Superior temporal gyrus (tissue), 1 donor: ENCODE data around the gene ZNF175.

ENCODE experiments used
- DNase-seq: peaks from one replicate; pipeline ENCODE4 v3.0.0-alpha.2; 2016; ENCODE audit errors: extremely low spot score

ZNF175 gene

GRCh38 chr19:51589511-51589910, 18.4 kb downstream of the ZNF175 start:
- DNase-seq: no peak

DNA sequence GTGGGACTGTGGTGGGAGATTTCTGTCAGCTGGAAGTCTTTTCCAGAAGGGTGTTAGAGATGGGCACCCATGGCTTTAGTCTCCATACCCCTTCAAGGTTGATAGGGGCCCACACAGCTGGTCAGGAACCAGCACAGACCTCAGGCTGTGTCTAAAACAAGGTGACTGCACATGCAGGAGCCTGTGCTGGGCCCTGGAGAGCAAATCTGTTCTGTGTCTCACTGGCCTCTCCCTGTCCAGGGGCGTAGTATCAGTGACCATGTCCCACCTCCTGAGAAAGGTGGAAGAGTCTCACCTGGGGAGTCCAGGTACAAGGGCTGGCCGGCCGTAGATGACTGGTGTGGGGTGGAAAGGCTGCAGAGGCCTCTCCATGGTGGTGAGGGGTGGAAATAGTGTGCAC, 19.4 kb downstream of the ZNF175 start:
- no peak for DNase-seq

- DNase-seq: no peak
Measured at GRCh38 chr19:51592521-51592920, 21.4 kb downstream of the ZNF175 start.

DNA sequence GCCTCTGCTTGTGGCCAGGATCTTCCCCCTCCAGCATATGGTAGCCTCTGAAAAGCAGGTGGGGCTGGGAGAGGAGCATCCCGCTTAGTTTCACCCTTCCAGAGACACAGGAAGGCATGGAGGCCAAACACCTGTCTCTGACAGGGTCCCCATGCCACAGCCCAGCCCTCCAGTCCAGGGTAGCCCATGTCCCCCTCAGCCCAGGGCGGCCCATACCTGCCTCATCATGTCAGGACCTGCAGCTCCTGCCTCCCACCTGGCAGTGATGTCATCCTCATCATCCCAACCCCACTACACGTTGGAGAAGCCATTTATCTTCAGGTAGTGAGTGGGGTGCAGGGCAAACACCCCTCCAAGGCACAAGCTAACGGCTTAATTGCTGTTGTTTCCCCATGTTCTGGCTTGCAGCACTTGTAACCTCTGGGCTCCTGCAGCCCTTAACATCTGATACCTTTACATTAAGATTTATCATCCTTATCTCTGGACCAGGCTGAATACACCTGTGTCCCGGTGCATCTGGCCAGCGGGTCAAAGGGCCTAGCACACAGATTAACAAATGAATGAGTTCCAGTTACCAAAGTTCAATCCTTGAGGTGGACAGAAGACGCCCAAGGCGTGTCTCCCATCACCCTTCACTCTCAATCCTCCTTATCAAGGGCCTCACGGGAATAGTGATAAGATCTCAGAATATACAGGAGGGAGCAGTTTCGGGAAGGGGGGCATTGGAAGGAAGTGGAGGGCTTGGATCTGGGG, 22.2 kb downstream of the ZNF175 start:
- DNase-seq: peak; percentile 16

- DNase-seq: peak; percentile 100
Measured at GRCh38 chr19:51593969-51594773, 23.1 kb downstream of the ZNF175 start.

DNA sequence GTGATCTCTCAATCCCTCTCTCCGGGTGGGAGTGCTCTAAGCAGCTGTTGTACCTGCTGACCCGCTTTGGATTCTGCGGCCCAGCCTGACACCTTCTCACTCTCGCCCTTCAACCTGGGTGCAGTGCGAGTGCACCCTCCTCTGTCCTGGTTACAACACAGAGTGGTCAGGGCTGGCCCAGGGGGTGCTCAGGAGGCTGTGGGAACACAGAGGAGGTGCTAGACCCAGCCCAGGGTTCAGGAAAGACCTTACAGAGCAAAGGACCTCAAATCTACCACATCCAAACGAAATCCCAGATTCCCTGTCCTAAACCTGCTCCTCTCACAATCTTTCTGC, 23.7 kb downstream of the ZNF175 start:
- no peak for DNase-seq

DNA sequence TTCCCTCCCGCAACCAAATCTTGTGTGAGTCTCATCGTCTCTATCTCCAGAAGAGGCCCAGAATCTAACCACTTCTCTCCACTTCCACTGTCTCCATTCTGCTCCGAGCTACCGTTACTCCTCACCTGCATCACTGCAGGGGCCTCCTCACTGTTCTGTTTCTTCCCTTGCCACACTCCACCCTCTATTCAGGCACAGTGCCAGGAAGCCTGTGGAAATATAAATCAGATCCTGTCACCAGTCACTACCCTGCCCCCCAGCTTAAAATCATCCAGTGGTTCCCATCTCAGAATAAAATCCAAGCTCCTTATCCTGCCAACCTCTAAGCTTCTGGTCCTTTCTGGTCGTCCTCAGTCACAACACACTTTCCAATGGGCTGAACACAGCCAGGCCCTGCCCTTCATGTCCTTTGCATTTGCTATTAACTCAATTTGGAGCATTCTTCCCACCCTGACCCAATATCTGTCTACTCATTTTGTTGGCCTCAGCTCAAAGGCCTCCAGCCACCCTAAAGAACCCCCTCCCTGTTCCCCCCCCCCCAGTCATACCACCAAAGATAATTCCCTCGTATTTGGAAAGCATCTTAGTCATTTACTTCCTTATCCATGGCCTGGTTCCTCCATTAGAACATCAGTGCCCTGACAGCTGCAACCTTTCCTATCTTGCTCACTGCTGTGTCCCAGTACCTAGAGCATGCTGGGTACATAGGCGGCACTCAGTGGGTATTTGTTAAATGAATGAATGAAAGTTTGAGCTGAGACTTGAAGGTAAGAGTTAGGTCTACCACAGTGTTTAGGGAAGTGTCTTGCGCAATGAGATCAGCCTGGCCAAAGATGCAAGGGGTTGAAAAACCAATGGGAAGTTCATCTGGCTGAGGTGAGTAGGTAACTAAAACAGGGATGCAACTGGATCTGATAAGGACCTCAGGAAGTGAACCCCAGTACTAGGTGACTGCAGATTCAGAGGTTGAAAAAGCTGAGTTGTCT, 24.4 kb downstream of the ZNF175 start:
- no peak for DNase-seq

DNA sequence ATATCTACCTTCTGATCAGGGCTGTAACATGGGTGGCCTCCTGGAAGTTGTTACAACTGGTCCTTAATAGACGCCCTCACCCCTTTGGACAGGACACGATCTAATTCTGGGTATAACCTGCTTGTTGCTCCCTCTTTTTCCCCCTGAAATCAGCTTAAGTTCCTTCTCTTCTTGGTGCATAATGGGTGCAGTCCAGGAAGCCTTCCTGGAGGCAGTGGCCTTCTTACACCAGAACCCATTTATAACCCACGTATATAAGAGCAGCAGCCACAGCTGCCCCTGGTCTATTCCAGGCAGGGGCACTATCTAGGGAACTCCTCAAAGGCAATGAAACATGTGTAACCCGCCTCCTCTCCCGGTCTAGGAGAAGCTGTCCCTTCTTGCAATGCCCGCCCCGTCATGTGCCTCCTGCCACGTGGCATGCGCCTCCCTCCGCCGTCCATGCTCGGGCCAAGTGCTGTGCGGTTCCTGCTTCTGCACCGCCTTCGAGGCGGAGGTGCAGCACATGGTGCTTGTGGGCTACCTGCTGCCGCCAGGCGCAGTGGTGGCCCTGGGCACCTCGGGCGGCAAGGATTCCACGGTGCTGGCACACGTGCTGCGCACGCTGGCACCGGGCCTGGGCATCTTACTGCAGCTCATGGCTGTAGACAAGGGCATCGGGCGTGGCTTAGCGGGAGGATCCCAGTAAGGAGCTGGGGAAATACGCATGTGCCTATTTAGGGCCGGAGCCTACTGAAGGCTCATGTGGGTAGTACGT, 27.3 kb downstream of the ZNF175 start:
- DNase-seq: no peak

- DNase-seq: no peak
Measured at GRCh38 chr19:51599084-51599483, 28.0 kb downstream of the ZNF175 start.

DNA sequence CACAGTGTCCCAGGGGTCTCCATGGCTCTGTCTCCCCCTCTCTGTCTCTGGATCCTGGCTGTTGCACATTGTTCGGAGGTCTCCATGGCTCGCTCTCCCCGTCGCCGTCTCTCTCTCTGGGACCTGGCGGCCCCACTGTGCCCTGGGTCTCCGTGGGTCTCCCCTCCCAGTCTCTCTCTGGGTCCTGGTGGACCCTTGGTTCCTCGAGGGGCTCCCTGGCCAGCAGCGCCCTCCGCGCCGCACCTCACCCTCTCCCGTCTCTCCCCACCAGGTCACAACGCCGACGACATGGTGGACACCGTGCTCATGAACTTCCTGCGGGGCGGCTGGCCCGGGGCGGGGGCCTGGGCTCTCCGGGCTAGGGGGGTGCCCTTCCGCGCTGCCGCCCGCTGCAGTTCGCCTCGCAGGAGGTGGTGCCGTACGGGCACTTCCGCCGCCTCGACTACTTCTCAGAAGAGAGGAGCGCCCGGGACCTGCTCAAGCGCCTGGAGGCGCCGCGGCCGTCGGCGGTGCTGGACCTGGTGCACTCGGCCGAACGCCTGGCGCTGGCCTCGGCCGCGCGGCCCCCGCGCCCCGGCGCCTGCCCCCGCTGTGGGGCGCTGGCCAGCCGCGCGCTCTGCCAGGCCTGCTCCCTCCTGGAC, 30.0 kb downstream of the ZNF175 start:
- no peak for DNase-seq

- no peak for DNase-seq
Measured at GRCh38 chr19:51602189-51602854, 31.2 kb downstream of the ZNF175 start.

DNA sequence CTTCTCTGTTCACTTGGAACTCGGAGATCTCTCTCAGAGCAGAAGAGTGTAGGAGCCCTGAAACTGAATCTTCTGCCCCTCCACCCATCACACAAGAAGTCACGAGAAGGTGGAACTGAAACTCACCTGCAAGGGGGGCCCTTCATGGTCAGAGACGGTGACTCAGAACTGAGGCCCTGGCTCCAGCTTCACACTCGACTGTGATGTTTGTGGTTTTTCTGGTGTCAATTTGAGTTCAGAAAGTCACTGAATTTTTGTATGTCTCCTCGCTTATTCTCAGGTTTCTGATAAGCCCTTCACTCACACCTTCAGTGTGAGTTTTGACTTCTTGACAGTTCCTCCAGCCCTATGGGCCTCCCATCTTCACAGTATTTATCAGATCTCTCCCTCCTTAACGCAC, 36.0 kb downstream of the ZNF175 start:
- no peak for DNase-seq

DNA sequence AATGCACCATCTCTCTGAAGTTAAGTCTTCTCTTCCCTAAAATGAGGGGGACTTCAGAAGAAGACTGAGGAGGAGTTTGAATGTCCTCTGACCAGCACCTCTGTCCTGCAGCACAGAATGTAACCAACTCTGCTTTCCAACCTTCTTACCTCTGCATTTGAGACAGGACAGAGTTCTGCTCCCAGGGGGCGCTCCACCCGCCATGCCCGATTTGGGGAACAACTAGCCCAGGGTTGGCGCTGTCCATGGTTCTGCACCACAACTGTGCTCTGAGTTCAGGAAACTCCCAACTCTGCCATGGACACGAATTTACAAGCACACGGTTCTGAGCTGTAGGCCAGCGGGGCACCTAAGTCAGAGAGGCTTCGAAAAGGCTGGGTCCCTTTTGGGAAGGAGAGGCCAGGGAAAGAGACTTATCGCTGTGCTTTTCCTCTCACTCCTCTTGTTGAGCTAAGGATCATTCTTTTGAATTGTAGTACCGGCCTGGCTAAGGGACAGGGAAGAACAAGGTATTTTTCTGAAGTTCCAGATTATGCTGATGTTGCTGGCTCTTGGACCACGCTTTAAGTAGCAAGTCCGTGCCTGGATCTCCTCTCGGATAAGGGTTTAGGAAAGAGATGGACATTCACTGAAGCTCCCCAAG, 37.0 kb downstream of the ZNF175 start:
- DNase-seq: peak; percentile 44

- DNase-seq: no peak
Measured at GRCh38 chr19:51610576-51610975, 39.5 kb downstream of the ZNF175 start.

GRCh38 chr19:51614789-51615188, 43.7 kb downstream of the ZNF175 start:
- DNase-seq: no peak

GRCh38 chr19:51615991-51616390, 44.9 kb downstream of the ZNF175 start:
- DNase-seq: no peak

GRCh38 chr19:51621178-51621577, 50.1 kb downstream of the ZNF175 start:
- no peak for DNase-seq

GRCh38 chr19:51626675-51627074, 55.6 kb downstream of the ZNF175 start:
- no peak for DNase-seq

- no peak for DNase-seq
Measured at GRCh38 chr19:51627491-51628138, 56.5 kb downstream of the ZNF175 start.
